ENCODE measurements around the gene FAM209B. TPM values are rescaled to one million over a fixed set of nuclear protein-coding genes. Genes with fewer than 3 reads are reported as not detected.

FAM209B gene
- total and polyA plus RNA-seq, 2 experiments from 2014 or later: not detected

GRCh38 chr20:56540415-56540814, 7.4 kb downstream of the FAM209B start:
- Histone ChIP-seq H2AFZ (no peak overlapping the region), H3K79me2 (no peaks in the 10 kb centered on the region), H3K4me3 (no peak overlapping the region), H3K4me1 (ENCODE audit: insufficient read depth) (no peaks in the 10 kb centered on the region), H3K4me2 (no peak overlapping the region), H3K36me3 (replicated peaks; ENCODE audit: insufficient read depth, low read depth) (no peaks in the 10 kb centered on the region), H3K27ac (no peak overlapping the region), H3K9me2 (replicated peaks; ENCODE audit: insufficient read depth) (no peaks in the 10 kb centered on the region), H3K27me3 (no peaks in the 10 kb centered on the region), H3K9me3 (ENCODE audit: low read depth) (no peaks in the 10 kb centered on the region), H4K20me1 (ENCODE audit: insufficient read depth, poor library complexity, severe bottlenecking) (no peaks in the 10 kb centered on the region)
- TF ChIP-seq EZH2phosphoT487 (IDR thresholded peaks at IDR 0.05; ENCODE audit: low read depth, severe bottlenecking, unreplicated experiment) (no peak), EZH2 (IDR thresholded peaks at IDR 0.05; ENCODE audit: borderline replicate concordance) (no peak)
- TF ChIP-seq, protein P1, sequence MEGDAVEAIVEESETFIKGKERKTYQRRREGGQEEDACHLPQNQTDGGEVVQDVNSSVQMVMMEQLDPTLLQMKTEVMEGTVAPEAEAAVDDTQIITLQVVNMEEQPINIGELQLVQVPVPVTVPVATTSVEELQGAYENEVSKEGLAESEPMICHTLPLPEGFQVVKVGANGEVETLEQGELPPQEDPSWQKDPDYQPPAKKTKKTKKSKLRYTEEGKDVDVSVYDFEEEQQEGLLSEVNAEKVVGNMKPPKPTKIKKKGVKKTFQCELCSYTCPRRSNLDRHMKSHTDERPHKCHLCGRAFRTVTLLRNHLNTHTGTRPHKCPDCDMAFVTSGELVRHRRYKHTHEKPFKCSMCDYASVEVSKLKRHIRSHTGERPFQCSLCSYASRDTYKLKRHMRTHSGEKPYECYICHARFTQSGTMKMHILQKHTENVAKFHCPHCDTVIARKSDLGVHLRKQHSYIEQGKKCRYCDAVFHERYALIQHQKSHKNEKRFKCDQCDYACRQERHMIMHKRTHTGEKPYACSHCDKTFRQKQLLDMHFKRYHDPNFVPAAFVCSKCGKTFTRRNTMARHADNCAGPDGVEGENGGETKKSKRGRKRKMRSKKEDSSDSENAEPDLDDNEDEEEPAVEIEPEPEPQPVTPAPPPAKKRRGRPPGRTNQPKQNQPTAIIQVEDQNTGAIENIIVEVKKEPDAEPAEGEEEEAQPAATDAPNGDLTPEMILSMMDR (IDR thresholded peaks at IDR 0.05; ENCODE audit: poor library complexity): no peak
- WGBS (ENCODE audit: low lambda C conversion rate, missing lambda C conversion rate): 89% methylated on average over 6 of the region's 6 CpGs
- no peak for DNase-seq (ENCODE audit: low spot score)

- WGBS (ENCODE audit: low lambda C conversion rate, missing lambda C conversion rate): 91% methylated on average over 9 of the region's 9 CpGs
- Histone ChIP-seq H2AFZ (no peak overlapping the region), H3K9me2 (replicated peaks; ENCODE audit: insufficient read depth) (no peaks in the 10 kb centered on the region), H3K36me3 (replicated peaks; ENCODE audit: insufficient read depth, low read depth) (no peaks in the 10 kb centered on the region), H3K27me3 (no peaks in the 10 kb centered on the region), H3K9me3 (ENCODE audit: low read depth) (no peaks in the 10 kb centered on the region), H3K27ac (no peak overlapping the region), H3K4me3 (no peak overlapping the region), H3K4me1 (ENCODE audit: insufficient read depth) (no peaks in the 10 kb centered on the region), H4K20me1 (ENCODE audit: insufficient read depth, poor library complexity, severe bottlenecking) (no peaks in the 10 kb centered on the region), H3K4me2 (no peak overlapping the region), H3K79me2 (no peaks in the 10 kb centered on the region)
- TF ChIP-seq EZH2phosphoT487 (IDR thresholded peaks at IDR 0.05; ENCODE audit: low read depth, severe bottlenecking, unreplicated experiment): no peak
- TF ChIP-seq, protein P1 (IDR thresholded peaks at IDR 0.05; ENCODE audit: poor library complexity): no peak
- no peak for TF ChIP-seq EZH2 (IDR thresholded peaks at IDR 0.05; ENCODE audit: borderline replicate concordance)
- DNase-seq (ENCODE audit: low spot score): no peak
Observed at GRCh38 chr20:56542489-56543030, 9.5 kb downstream of the FAM209B start.

DNA sequence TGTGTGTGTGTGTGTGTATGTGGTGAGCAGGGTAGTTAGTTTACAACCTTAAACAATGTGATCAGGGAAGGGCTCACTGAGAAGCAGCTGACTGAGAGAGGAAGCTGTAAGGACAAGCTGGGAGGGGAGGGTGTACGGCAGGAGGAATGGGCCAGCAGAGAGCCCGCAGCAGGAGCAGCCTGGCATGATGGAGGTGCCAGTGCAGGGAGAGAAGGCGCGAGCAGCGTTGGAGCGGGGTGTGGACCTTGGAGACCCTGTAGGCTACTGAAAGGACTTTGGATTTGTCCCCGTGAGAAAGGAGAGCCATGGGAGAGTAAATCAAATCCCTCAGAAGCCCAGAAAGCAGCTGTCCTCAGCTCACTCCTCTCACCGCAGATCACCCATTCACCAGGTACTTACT, 18.5 kb downstream of the FAM209B start:
- no peaks in the 10 kb centered on the region for H3K27me3 ChIP-seq
- H3K9me3 ChIP-seq (ENCODE audit: low read depth): no peaks in the 10 kb centered on the region
- no peaks in the 10 kb centered on the region for H3K36me3 ChIP-seq (replicated peaks; ENCODE audit: insufficient read depth, low read depth)
- H3K27ac ChIP-seq: no peak overlapping the region
- TF ChIP-seq, protein P1 (IDR thresholded peaks at IDR 0.05; ENCODE audit: poor library complexity): no peak
- TF ChIP-seq EZH2 (IDR thresholded peaks at IDR 0.05; ENCODE audit: borderline replicate concordance) (no peak), EZH2phosphoT487 (IDR thresholded peaks at IDR 0.05; ENCODE audit: low read depth, severe bottlenecking, unreplicated experiment) (no peak)
- no peaks in the 10 kb centered on the region for H4K20me1 ChIP-seq (ENCODE audit: insufficient read depth, poor library complexity, severe bottlenecking)
- H3K9me2 ChIP-seq (replicated peaks; ENCODE audit: insufficient read depth): no peaks in the 10 kb centered on the region
- WGBS (ENCODE audit: low lambda C conversion rate, missing lambda C conversion rate): 92% methylated on average over 8 of the region's 8 CpGs
- no peak for DNase-seq (ENCODE audit: low spot score)
- no peak overlapping the region for H2AFZ ChIP-seq
- H3K79me2 ChIP-seq: no peaks in the 10 kb centered on the region
- H3K4me3 ChIP-seq: no peak overlapping the region
- H3K4me1 ChIP-seq (ENCODE audit: insufficient read depth): no peaks in the 10 kb centered on the region
- no peak overlapping the region for H3K4me2 ChIP-seq

All from hepatocyte (in vitro differentiated cells).